ENCODE results near the gene CCDC57.

GRCh38 chr17:82226809-82227628 is 14.4 kb upstream of the CCDC57 start:
- TF ChIP-seq EP300 (IDR thresholded peaks at IDR 0.05) = no peak
- peak; percentile 12 for TF ChIP-seq POLR2A (IDR thresholded peaks at IDR 0.05; ENCODE audit: low read depth)
- no peak for TF ChIP-seq CTCF (IDR thresholded peaks at IDR 0.05)
- no peak for TF ChIP-seq POLR2AphosphoS5 (IDR thresholded peaks at IDR 0.05)

Data from esophagus muscularis mucosa (tissue), 4 donors.